Right renal cortex interstitium (tissue), 3 donors: ENCODE results near the gene LLGL1. TPM values are rescaled to one million over a fixed set of nuclear protein-coding genes. Genes with fewer than 3 reads are reported as not detected.

ENCODE experiments used
- DNase-seq, 3 donors: peaks; one replicate each; pipeline ENCODE4 v3.0.0-alpha.2; 2013; ENCODE audit warnings: low read depth in 3 of 3, low spot score in 2 of 3
- polyA plus RNA-seq, 3 donors: library from polyadenylated mRNA; unstranded; fragments of 120-200 nt; gene quantifications; one replicate each; pipeline ENCODE4 v1.2.1, GENCODE V29; 2013; ENCODE audit not compliant: insufficient read length in 3 of 3

LLGL1 gene
- polyA plus RNA-seq, 3 donors, result 23.9 to 27.4 (median 25.5) TPM

DNA sequence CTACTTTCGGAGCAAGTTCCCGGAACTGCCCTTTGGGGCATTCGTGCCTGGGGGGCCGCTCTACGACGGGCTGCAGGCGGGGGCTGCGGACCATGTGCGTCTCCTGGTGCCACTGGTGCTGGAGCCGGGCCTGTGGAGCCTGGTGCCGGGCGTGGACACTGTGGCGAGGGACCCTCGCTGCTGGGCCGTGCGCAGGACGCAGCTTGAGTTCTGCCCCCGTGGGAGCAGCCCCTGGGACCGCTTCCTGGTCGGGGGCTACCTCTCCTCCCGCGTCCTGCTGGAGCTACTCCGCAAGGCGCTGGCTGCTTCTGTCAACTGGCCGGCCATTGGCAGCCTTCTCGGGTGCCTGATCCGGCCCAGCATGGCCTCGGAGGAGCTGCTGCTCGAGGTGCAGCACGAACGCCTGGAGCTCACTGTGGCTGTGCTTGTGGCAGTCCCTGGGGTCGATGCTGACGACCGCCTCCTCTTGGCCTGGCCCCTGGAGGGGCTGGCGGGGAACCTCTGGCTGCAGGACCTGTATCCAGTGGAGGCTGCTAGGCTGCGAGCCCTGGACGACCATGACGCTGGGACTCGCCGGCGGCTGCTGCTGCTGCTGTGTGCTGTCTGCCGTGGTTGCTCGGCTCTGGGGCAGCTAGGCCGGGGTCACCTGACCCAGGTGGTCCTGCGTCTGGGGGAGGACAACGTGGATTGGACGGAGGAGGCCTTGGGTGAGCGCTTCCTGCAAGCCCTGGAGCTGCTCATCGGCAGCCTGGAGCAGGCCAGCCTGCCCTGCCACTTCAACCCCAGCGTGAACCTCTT is 38.6 kb downstream of the LLGL1 start:
- no peak for DNase-seq

DNA sequence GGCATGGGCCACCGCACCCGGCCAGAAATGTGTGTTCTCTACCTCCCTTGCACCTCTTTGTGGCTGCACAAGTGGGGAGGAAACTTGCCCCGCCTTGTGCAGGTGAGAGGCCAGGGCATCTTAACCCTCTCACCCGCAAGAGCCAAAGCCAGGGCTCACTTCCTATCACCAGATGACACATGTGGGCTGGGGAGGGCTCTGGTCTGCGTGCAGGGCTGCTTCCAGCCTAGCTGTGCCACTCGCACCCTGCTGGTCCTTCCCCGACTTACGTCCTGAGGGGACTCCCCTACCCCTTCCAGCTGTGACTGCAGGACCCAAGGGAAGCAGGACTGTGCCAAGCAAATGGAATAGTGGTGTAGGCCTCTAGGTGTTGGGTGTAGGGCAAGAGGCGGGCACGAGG is 41.9 kb downstream of the LLGL1 start:
- DNase-seq, result no peak

DNA sequence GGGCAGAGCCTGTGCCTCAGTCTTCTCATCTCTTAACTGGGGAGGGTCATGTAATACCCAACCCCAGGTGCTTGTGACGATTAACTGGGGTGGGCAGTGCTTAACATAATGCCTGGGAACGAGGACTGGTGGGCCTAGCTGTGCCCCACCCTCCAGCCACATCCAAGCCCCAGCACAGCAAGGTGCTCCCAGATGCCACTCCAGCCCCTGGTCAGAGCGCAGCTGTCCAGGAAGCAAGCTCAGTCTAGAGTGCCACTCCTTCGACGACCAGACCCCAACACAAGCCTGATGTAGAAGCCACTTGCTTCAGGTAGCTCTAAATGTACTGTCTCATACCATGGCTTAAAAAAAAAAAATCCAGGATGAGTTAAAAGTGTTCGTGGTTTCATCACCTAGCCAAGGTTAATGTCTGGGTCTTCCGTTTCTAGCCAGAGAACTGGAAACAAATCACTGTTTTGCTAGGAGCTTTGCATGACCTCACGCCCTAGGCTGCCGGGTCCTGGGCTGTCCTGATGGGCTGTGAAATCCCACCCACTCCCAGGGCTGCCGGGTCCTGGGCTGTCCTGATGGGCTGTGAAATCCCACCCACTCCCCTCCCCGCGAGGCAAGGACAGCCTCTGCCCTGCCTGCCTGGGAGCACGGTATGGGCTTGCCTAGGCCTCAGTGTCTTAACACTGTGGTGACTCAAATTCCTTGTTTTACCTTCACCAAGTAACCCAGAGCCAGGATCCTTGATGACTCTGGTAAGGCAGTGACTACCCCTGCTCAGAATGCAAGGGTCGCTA is 42.7 kb downstream of the LLGL1 start:
- no peak for DNase-seq

DNA sequence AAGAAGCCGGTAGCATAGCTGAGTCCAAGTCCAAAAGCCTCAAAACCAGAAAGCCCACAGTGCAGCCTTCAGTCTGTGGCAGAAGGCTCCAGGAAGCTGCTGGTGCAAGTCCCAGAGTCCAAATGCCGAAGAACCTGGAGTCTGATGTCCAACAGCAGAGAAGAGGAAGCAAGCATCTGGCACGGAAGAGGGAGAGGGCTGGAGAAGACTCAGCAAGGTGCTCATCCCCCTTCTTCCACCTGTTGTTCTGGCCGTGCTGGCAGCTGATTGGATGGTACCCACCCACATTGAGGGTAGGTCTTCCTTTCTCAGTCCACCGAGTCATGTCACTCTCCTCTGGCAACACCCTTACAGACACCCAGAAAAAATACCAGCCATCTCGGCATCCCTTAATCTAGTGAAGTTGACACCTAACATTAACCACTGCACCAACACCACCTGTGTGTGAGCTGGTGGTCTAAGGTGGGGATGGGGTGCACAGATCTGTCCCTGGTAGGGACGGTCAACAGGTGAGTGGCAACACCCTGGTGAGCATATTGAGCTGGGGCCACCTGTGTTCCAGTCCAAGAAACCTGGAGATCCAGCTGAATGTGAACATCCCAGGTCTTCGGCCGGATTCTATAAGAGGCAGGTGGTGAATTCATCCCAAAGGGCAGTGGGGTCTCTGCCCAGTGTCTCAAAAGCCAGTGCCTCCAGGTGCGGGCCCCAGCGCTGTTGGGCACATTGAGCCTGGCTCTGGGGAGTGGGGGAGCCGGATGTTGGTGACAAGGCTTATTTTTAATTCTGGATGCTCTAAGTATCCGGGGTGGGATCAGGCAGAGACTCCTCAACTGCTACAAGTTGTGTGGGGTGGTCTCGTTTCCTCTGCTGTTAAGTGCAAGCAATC is 44.9 kb downstream of the LLGL1 start:
- no peak for DNase-seq

DNA sequence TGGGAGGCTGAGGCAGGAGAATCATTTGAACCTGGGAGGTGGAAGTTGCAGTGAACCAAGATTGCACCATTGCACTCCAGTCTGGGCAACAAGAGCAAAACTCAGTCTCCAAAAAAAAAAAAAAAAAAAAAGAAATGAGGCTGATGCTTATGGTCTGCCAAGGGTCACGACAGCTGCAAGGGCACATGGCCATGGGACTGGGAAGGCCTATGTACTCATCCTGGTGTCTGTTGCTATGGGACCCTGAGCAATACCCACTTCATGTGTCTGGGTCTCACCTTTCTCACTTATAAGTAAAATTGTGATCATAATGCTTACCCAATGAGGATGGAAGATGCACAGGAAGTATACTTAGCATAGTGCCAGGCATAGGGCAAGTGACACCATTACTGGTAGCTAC is 51.6 kb downstream of the LLGL1 start:
- DNase-seq, result no peak

DNA sequence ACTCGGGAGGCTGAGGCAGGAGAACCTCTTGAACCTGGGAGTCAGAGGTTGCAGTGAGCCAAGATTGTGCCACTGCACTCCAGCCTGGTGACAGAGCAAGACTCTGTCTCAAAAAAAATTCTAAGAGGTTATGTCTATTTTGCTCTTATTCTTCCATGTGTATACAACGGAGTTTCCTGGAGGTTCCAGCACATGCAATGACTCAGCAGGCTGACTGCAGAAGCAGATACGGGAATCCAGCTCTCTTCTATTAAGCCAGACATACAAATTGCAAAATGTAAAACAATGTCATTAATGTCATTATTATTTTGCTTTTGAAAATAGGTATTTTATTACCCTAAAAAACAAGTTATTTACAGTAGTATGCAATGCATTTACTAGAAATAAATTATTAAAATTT is 53.4 kb downstream of the LLGL1 start:
- DNase-seq, result no peak

DNA sequence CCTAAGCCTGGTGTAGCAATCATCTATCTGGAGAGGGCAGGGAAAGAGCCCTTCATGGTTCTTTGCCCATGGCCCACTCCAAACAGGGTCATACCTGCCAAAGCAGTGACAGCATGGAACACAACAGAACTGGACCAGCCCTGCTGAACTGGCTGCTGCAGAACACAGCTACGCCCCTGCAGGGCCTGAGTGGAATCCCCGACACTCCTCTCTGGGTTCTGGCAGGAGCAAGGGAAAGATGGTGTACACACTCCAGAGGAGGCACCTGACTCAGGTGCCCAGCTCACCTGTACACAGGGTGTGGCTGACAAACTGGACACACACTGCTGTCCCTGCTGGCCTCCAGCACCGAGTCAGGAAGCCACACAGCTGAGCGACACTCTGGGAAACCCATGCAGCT is 54.8 kb downstream of the LLGL1 start:
- DNase-seq, result no peak

DNA sequence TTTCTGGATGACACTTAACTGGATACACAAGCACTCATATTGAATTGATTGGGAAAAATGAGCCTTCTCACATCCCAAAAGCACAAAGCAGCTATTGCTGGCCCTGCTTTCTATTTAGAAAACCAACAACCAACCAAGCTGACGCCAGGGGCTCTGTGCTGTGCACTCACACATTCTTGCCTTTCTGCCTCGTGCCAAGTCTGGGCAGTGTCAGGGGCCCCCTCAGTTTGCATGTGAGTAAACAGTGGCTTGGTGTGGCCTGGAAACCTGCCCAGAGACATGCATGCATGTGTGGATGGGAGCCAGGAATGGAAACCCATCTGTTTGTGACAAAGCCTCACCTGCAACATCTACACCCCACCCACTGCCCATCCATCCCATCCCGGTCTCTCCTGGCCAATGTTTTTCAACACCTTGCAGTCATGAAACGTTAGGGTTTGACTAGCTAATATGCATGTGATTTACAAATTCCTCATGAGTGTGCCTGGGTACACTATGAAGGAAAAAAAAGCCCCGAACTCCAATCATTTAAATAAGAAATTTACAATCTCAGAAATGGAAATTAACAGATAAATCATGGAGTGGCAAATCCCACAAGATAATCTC is 55.4 kb downstream of the LLGL1 start:
- DNase-seq, result no peak

DNA sequence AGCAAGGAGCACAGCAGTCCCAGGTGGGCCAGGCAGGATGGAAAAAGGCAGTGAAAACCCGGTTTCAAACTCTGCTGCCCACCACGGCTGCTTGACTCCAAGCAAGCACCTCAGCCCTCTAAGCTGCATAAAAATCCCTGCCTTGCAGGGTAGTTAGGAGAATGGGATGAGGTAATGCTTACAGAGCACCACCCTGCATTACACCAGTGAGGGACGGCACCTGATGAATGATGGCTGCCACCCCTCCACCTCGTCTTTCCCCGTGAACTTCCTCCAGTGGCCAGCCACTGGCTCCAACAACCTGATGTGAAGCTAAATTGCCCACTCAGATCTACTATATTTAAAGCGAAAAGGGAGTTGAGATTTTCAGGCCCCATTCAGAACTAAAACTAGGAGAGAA is 56.4 kb downstream of the LLGL1 start:
- DNase-seq, result no peak

DNA sequence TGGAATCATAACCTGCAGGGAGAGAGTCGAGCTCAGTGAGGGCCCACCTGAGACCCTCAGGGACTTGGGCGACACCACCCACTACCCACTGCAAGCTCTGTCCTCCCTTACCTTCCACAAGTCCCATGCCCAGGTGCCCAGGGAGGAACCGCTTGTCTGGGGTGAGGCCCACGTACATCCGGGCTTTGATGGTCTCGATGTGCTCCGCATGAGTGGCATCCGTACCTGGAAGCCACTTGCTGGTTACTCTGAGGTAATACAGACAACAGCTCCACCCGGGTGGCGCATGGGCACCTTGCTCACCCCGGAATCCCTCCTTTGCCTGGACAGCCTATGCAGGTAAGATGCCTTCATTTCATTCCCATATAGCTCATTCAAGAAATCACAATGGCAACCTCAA is 59.9 kb downstream of the LLGL1 start:
- no peak for DNase-seq

DNA sequence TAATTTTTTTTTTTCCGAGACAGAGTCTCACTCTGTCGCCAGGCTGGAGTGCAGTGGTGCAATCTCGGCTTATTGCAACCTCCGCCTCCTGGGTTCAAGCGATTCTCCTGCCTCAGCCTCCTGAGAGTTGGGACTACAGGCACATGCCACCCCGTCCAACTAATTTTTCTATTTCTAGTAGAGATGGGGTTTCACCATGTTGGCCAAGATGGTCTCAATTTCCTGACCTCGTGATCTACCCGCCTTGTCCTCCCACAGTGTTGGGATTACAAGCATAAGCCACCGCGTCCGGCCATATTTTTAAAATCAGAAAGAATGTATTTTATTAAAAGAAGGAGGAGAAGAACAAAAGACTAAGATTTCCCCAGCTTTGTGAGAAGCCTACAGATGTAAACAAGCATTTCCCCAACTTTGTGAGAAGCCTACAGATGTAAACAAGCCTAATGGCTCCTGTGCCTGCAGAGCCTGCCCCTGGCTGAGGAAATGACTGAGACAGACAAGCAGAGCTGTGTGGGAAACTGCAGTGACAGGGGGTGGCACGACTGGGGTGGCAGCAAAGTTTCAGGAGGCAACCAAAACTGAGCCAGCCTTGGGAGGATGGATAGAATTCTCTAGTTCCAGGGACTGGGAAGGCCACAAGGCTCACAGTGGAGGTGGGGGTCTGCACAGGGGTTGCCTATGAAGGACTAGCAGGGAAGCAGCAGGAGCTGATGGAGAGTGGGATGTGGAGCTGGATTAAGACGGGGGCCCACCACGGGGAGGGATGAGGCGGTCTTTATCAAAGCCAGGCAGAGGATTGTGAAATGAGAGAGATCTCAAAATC is 66.5 kb downstream of the LLGL1 start:
- DNase-seq, result no peak

Other genes with a start within 250 kb of the LLGL1 start
- 10 to 100 TPM; 21.8 to 27.0 (median 23.8) TPM for gene ATPAF2, start 186.5 kb upstream of the LLGL1 start, polyA plus RNA-seq
- gene GID4, start 186.2 kb upstream of the LLGL1 start, polyA plus RNA-seq, result 10 to 100 TPM; 12.7 to 15.2 (median 13.7) TPM
- gene DRG2, start 137.7 kb upstream of the LLGL1 start, polyA plus RNA-seq, result 10 to 100 TPM; 31.3 to 38.4 (median 32.4) TPM
- 1 to 10 TPM; 1.7 to 3.2 (median 2.3) TPM for gene MYO15A, start 116.9 kb upstream of the LLGL1 start, polyA plus RNA-seq
- 10 to 100 TPM; 59.6 to 66.0 (median 63.8) TPM for gene ALKBH5, start 41.8 kb upstream of the LLGL1 start, polyA plus RNA-seq
- 100 to 1,000 TPM; 129 to 142 (median 141) TPM for gene FLII, start 33.1 kb downstream of the LLGL1 start, polyA plus RNA-seq
- 10 to 100 TPM; 13.3 to 15.1 (median 13.8) TPM for gene MIEF2, start 35.0 kb downstream of the LLGL1 start, polyA plus RNA-seq
- 10 to 100 TPM; 33.9 to 41.9 (median 37.0) TPM for gene TOP3A, start 89.4 kb downstream of the LLGL1 start, polyA plus RNA-seq
- 10 to 100 TPM; 15.3 to 16.1 (median 15.8) TPM for gene SMCR8, start 89.7 kb downstream of the LLGL1 start, polyA plus RNA-seq
- 10 to 100 TPM; 50.2 to 57.3 (median 56.5) TPM for gene SHMT1, start 137.9 kb downstream of the LLGL1 start, polyA plus RNA-seq
- gene EVPLL, start 152.1 kb downstream of the LLGL1 start, polyA plus RNA-seq, result under 1 TPM; 0.28 to 0.64 (median 0.37) TPM